Large intestine (tissue), 3 donors: Measurements from ENCODE around the gene GPR37L1. TPM values are rescaled to one million over a fixed set of nuclear protein-coding genes. Genes with fewer than 3 reads are reported as not detected.
"Not testable (repeated sequence)": the region's sequence is repeated elsewhere in the genome, so short reads cannot be mapped to it uniquely, and the experiment has no call there.

ENCODE experiments used
- DNase-seq, 2 donors: peaks; one replicate each; pipeline versions ENCODE4 v3.0.0 to v3.0.0-alpha.2; 2013
- H3K27ac ChIP-seq: one replicate; pipeline ENCODE4 v1.5.1; 2013; ENCODE audit warnings: low read length
- H3K27me3 ChIP-seq: 2 replicates; pipeline ENCODE4 v1.6.1; 2013; ENCODE audit warnings: low read length; ENCODE audit not compliant: control insufficient read depth, insufficient read depth
- H3K36me3 ChIP-seq: 2 replicates; pipeline ENCODE4 v1.6.1; 2013; ENCODE audit warnings: low read length; ENCODE audit not compliant: control insufficient read depth, insufficient read depth
- H3K4me1 ChIP-seq: one replicate; pipeline ENCODE4 v1.6.1; 2013; ENCODE audit warnings: low read length; ENCODE audit not compliant: control insufficient read depth, insufficient read depth
- H3K4me3 ChIP-seq: one replicate; pipeline ENCODE4 v1.5.1; 2013; ENCODE audit warnings: low read length
- H3K9me3 ChIP-seq: one replicate; pipeline ENCODE4 v1.6.1; 2013; ENCODE audit warnings: mild to moderate bottlenecking, low read depth, low read length, moderate library complexity; ENCODE audit not compliant: control insufficient read depth
- WGBS: methylation state at CpG from one replicate; pipeline ENCODE4 v1.1.5; 2013; ENCODE audit warnings: low lambda C conversion rate; ENCODE audit not compliant: insufficient coverage; 5-methylcytosine and 5-hydroxymethylcytosine counted together
- polyA plus RNA-seq: library from polyadenylated mRNA; unstranded; fragments of 120-200 nt; gene quantifications from one replicate; pipeline ENCODE4 v1.2.1, GENCODE V29; 2013

Gene GPR37L1
- polyA plus RNA-seq, 1 donor, result 0.10 TPM

- no peak overlapping the region for H3K27ac ChIP-seq
- H3K36me3 ChIP-seq, result no peaks in the 10 kb centered on the region
- H3K27me3 ChIP-seq, result no peaks in the 10 kb centered on the region
- H3K9me3 ChIP-seq, result no peaks in the 10 kb centered on the region
- H3K4me1 ChIP-seq, result peaks cover 9% of the 10 kb centered on the region
- H3K4me3 ChIP-seq, result no peak overlapping the region
- DNase-seq, result no peak
- WGBS, result no CpG with 5 or more reads among the region's 4 CpGs
Measured at GRCh38 chr1:202162047-202162417, 39.3 kb downstream of the GPR37L1 start.

GRCh38 chr1:202162418-202163280, 39.9 kb downstream of the GPR37L1 start:
- no peak overlapping the region for H3K27ac ChIP-seq
- H3K4me1 ChIP-seq, result peaks cover 9% of the 10 kb centered on the region
- no peaks in the 10 kb centered on the region for H3K9me3 ChIP-seq
- no CpG with 5 or more reads among the region's 15 CpGs for WGBS
- H3K36me3 ChIP-seq, result no peaks in the 10 kb centered on the region
- DNase-seq, result peak in 1 of 2 donors; percentile 29
- no peak overlapping the region for H3K4me3 ChIP-seq
- H3K27me3 ChIP-seq, result no peaks in the 10 kb centered on the region

- Histone ChIP-seq H3K27me3 (no peaks in the 10 kb centered on the region), H3K4me3 (no peak overlapping the region), H3K9me3 (no peaks in the 10 kb centered on the region), H3K4me1 (peaks cover 9% of the 10 kb centered on the region), H3K36me3 (no peaks in the 10 kb centered on the region), H3K27ac (no peak overlapping the region)
- no CpG with 5 or more reads among the region's 12 CpGs for WGBS
- DNase-seq, result no peak
Measured at GRCh38 chr1:202163281-202164270, 40.9 kb downstream of the GPR37L1 start.

- H3K36me3 ChIP-seq, result no peaks in the 10 kb centered on the region
- no peaks in the 10 kb centered on the region for H3K27me3 ChIP-seq
- peaks cover 9% of the 10 kb centered on the region for H3K4me1 ChIP-seq
- H3K9me3 ChIP-seq, result no peaks in the 10 kb centered on the region
- H3K27ac ChIP-seq, result no peak overlapping the region
- WGBS, result no CpG with 5 or more reads among the region's 11 CpGs
- no peak for DNase-seq
- H3K4me3 ChIP-seq, result no peak overlapping the region
Measured at GRCh38 chr1:202164271-202165037, 41.7 kb downstream of the GPR37L1 start.

- no CpG with 5 or more reads among the region's 20 CpGs for WGBS
- Histone ChIP-seq H3K36me3 (no peaks in the 10 kb centered on the region), H3K27ac (no peak overlapping the region), H3K27me3 (no peaks in the 10 kb centered on the region), H3K9me3 (no peaks in the 10 kb centered on the region), H3K4me3 (no peak overlapping the region), H3K4me1 (peaks cover 9% of the 10 kb centered on the region)
- no peak for DNase-seq
Measured at GRCh38 chr1:202165267-202165941, 42.7 kb downstream of the GPR37L1 start.

GRCh38 chr1:202165942-202166843, 43.5 kb downstream of the GPR37L1 start:
- no peaks in the 10 kb centered on the region for H3K9me3 ChIP-seq
- H3K27ac ChIP-seq, result no peak overlapping the region
- H3K27me3 ChIP-seq, result no peaks in the 10 kb centered on the region
- H3K36me3 ChIP-seq, result no peaks in the 10 kb centered on the region
- H3K4me3 ChIP-seq, result no peak overlapping the region
- DNase-seq, result no peak
- peaks cover 9% of the 10 kb centered on the region for H3K4me1 ChIP-seq
- no CpG with 5 or more reads among the region's 9 CpGs for WGBS

- H3K27ac ChIP-seq, result not testable (repeated sequence)
Measured at GRCh38 chr1:202167054-202167453, 44.3 kb downstream of the GPR37L1 start.

GRCh38 chr1:202167708-202168415, 45.1 kb downstream of the GPR37L1 start:
- no peaks in the 10 kb centered on the region for H3K36me3 ChIP-seq
- no CpG with 5 or more reads among the region's 18 CpGs for WGBS
- no peaks in the 10 kb centered on the region for H3K9me3 ChIP-seq
- peaks cover 4% of the 10 kb centered on the region for H3K4me1 ChIP-seq
- no peaks in the 10 kb centered on the region for H3K27me3 ChIP-seq
- no peak overlapping the region for H3K27ac ChIP-seq
- H3K4me3 ChIP-seq, result no peak overlapping the region
- peak in 1 of 2 donors; percentile 16 for DNase-seq

More at GRCh38 chr1:202167054-202167453, 44.3 kb downstream of the GPR37L1 start:
- not testable (repeated sequence) for H3K36me3 ChIP-seq, H3K4me3 ChIP-seq, H3K4me1 ChIP-seq, DNase-seq, H3K9me3 ChIP-seq, H3K27me3 ChIP-seq
- 100% methylated on average over 1 of the region's 13 CpGs for WGBS
